ENCODE data around the gene YARS1.

YARS1 gene

GRCh38 chr1:32763221-32763620, 53.9 kb downstream of the YARS1 start:
- DNase-seq (ENCODE audit: low spot score): no peak

- no peak for DNase-seq (ENCODE audit: low spot score)
Observed at GRCh38 chr1:32761936-32762335, 55.2 kb downstream of the YARS1 start.

- DNase-seq (ENCODE audit: low spot score): peak; percentile 91
Observed at GRCh38 chr1:32761253-32761877, 55.8 kb downstream of the YARS1 start.

- no peak for DNase-seq (ENCODE audit: low spot score)
Observed at GRCh38 chr1:32759997-32760623, 57.0 kb downstream of the YARS1 start.

GRCh38 chr1:32759521-32759981, 57.6 kb downstream of the YARS1 start:
- no peak for DNase-seq (ENCODE audit: low spot score)

GRCh38 chr1:32758795-32759430, 58.2 kb downstream of the YARS1 start:
- no peak for DNase-seq (ENCODE audit: low spot score)

GRCh38 chr1:32758177-32758794, 58.9 kb downstream of the YARS1 start:
- no peak for DNase-seq (ENCODE audit: low spot score)

GRCh38 chr1:32757213-32757895, 59.8 kb downstream of the YARS1 start:
- DNase-seq (ENCODE audit: low spot score): peak; percentile 56

GRCh38 chr1:32755810-32756159, 61.4 kb downstream of the YARS1 start:
- DNase-seq (ENCODE audit: low spot score): no peak

GRCh38 chr1:32755098-32755809, 61.9 kb downstream of the YARS1 start:
- no peak for DNase-seq (ENCODE audit: low spot score)

- no peak for DNase-seq (ENCODE audit: low spot score)
Observed at GRCh38 chr1:32754317-32755097, 62.7 kb downstream of the YARS1 start.

GRCh38 chr1:32753532-32754316, 63.4 kb downstream of the YARS1 start:
- peak; percentile 78 for DNase-seq (ENCODE audit: low spot score)

GRCh38 chr1:32749771-32750170, 67.4 kb downstream of the YARS1 start:
- DNase-seq (ENCODE audit: low spot score): no peak

GRCh38 chr1:32749332-32749731, 67.8 kb downstream of the YARS1 start:
- no peak for DNase-seq (ENCODE audit: low spot score)

- no peak for DNase-seq (ENCODE audit: low spot score)
Observed at GRCh38 chr1:32748926-32749325, 68.2 kb downstream of the YARS1 start.

- peak; percentile 1 for DNase-seq (ENCODE audit: low spot score)
Observed at GRCh38 chr1:32748348-32748747, 68.8 kb downstream of the YARS1 start.

GRCh38 chr1:32746130-32746529, 71.0 kb downstream of the YARS1 start:
- no peak for DNase-seq (ENCODE audit: low spot score)

- no peak for DNase-seq (ENCODE audit: low spot score)
Observed at GRCh38 chr1:32744071-32744425, 73.1 kb downstream of the YARS1 start.

- no peak for DNase-seq (ENCODE audit: low spot score)
Observed at GRCh38 chr1:32743380-32744070, 73.6 kb downstream of the YARS1 start.

GRCh38 chr1:32742956-32743355, 74.2 kb downstream of the YARS1 start:
- DNase-seq (ENCODE audit: low spot score): no peak
